Fibroblast of pulmonary artery (primary cell): ENCODE data around the gene KLHL10.

Source experiments
- DNase-seq: peaks from one replicate; pipeline ENCODE4 v3.0.0-alpha.2; 2010; ENCODE audit warnings: low read depth
- H3K4me3 ChIP-seq: replicated peaks from 2 replicates; pipeline ENCODE4 v1.5.1; 2011; ENCODE audit warnings: low read depth, mild to moderate bottlenecking, control low read depth, low read length, moderate library complexity
- CTCF ChIP-seq: IDR thresholded peaks from 2 replicates; pipeline ENCODE4 v1.5.1; 2011; ENCODE audit warnings: mild to moderate bottlenecking, control low read depth, low read length, inconsistent platforms; ENCODE audit errors: missing control alignments

KLHL10 gene

GRCh38 chr17:41892021-41892376 is 54.4 kb downstream of the KLHL10 start:
- no peak overlapping the region for H3K4me3 ChIP-seq
- DNase-seq: no peak
- TF ChIP-seq CTCF: no peak

GRCh38 chr17:41893384-41893783 is 55.8 kb downstream of the KLHL10 start:
- no peak overlapping the region for H3K4me3 ChIP-seq
- no peak for TF ChIP-seq CTCF

GRCh38 chr17:41894791-41895331 is 57.2 kb downstream of the KLHL10 start:
- no peak for TF ChIP-seq CTCF
- DNase-seq: peak; percentile 66
- H3K4me3 ChIP-seq: no peak overlapping the region

More at GRCh38 chr17:41893384-41893783, 55.8 kb downstream of the KLHL10 start:
- DNase-seq: no peak

DNA sequence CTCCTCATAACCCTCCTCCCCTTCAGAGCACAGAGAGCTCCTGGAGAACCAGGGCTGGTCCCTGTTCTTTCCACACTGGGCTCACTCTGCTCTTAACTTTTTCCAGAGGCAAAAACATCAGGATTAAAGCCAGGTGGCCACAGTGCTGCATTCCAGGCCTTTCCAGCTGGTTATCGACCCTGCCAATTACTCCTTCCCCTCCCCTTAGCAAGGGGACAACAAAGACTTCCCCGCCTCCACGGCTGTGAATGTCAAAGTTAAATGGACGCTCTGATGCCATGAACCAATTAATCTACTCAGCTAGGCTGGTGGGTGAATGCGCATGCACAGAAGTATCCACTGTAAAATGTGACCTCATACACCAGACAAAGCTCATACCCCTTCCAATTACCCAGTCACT is 58.0 kb downstream of the KLHL10 start:
- H3K4me3 ChIP-seq: no peak overlapping the region
- TF ChIP-seq CTCF: no peak
- DNase-seq: no peak

GRCh38 chr17:41896726-41897125 is 59.1 kb downstream of the KLHL10 start:
- no peak for DNase-seq
- no peak for TF ChIP-seq CTCF

More at GRCh38 chr17:41896726-41897125, 59.1 kb downstream of the KLHL10 start:
- H3K4me3 ChIP-seq: no peak overlapping the region
